Purkinje cell (primary cell): ENCODE measurements around the gene PIK3R1. TPM values are rescaled to one million over a fixed set of nuclear protein-coding genes. Genes with fewer than 3 reads are reported as not detected.

ENCODE experiments used
- polyA plus RNA-seq: library from polyadenylated mRNA; unstranded; fragments of >200 nt; fragmentation: Nextera tagmentation; gene quantifications from 2 replicates; pipeline ENCODE4 v1.2.1, GENCODE V29; 2014

Gene PIK3R1
- 18.0 and 71.1 TPM in 2 replicates for polyA plus RNA-seq

DNA sequence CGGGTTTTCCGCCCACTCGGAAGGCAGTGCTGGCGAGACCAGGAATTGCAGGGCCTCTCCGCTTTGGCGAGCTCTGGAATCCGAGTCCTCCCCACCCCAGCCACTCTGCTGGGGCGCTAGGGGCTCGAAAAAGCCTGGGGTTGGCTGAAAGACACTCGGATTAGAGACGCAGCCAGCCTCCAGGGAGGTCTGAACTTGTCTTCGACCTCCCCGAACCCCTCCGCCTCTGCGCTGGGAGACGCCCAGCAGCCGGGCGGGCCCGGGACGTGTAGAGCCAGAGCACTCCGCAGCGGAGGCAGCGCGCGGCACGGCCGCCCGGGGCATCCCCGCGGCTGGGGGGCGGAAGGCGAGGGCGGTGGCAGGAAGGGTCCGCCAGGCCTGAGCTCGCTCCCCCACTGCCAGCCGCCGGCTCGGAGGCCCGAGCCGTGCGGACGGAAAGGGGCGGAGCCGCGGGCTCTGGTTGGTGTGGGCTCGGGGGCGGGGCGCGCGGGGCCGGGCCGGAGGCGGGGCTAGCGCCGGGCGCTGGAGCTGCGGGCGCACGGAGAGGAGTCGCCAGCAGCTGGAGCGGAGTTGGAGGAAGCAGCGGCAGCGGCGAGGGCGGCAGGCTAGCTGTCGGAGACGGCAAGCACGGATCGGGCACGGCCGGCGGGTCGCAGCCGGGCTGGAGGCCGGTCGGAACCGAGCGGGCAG lies at the start of gene PIK3R1:
PIK3R1 (plus strand) TSS at position 549 of the 690 bp plus-strand sequence. CDS start 10,920 bp downstream, outside the sequence.

